NB4 (cell line): ENCODE measurements around the gene MBOAT1.

Experiments used
- DNase-seq: peaks from one replicate; pipeline ENCODE4 v3.0.0; 2010; ENCODE audit warnings: low read depth
- H3K4me3 ChIP-seq: one replicate; pipeline ENCODE4 v1.5.1; 2011; ENCODE audit warnings: mild to moderate bottlenecking, low read depth, low read length, moderate library complexity
- MYC ChIP-seq: IDR thresholded peaks from 2 replicates; pipeline ENCODE4 v1.6.1; 2011; ENCODE audit warnings: low read depth, low read length
- POLR2A ChIP-seq: IDR thresholded peaks from 2 replicates; pipeline ENCODE4 v1.6.1; 2011; ENCODE audit warnings: mild to moderate bottlenecking; ENCODE audit not compliant: insufficient read length; ENCODE audit errors: extremely low read depth
- TF ChIP-seq, protein P1 (sequence below): IDR thresholded peaks from 2 replicates; pipeline ENCODE4 v1.6.1; 2011; ENCODE audit warnings: low read depth, low read length
- TF ChIP-seq, protein P2 (sequence below): IDR thresholded peaks from one replicate; pipeline ENCODE4 v1.5.1; 2012; ENCODE audit warnings: low read depth, low read length

Gene MBOAT1

GRCh38 chr6:20217891-20218290, 5.6 kb upstream of the MBOAT1 start:
- DNase-seq: no peak
- TF ChIP-seq, protein P1, sequence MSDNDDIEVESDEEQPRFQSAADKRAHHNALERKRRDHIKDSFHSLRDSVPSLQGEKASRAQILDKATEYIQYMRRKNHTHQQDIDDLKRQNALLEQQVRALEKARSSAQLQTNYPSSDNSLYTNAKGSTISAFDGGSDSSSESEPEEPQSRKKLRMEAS: no peak
- TF ChIP-seq MYC (no peak), POLR2A (no peak)
- TF ChIP-seq, protein P2, sequence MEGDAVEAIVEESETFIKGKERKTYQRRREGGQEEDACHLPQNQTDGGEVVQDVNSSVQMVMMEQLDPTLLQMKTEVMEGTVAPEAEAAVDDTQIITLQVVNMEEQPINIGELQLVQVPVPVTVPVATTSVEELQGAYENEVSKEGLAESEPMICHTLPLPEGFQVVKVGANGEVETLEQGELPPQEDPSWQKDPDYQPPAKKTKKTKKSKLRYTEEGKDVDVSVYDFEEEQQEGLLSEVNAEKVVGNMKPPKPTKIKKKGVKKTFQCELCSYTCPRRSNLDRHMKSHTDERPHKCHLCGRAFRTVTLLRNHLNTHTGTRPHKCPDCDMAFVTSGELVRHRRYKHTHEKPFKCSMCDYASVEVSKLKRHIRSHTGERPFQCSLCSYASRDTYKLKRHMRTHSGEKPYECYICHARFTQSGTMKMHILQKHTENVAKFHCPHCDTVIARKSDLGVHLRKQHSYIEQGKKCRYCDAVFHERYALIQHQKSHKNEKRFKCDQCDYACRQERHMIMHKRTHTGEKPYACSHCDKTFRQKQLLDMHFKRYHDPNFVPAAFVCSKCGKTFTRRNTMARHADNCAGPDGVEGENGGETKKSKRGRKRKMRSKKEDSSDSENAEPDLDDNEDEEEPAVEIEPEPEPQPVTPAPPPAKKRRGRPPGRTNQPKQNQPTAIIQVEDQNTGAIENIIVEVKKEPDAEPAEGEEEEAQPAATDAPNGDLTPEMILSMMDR: no peak
- H3K4me3 ChIP-seq: no peak overlapping the region

DNA sequence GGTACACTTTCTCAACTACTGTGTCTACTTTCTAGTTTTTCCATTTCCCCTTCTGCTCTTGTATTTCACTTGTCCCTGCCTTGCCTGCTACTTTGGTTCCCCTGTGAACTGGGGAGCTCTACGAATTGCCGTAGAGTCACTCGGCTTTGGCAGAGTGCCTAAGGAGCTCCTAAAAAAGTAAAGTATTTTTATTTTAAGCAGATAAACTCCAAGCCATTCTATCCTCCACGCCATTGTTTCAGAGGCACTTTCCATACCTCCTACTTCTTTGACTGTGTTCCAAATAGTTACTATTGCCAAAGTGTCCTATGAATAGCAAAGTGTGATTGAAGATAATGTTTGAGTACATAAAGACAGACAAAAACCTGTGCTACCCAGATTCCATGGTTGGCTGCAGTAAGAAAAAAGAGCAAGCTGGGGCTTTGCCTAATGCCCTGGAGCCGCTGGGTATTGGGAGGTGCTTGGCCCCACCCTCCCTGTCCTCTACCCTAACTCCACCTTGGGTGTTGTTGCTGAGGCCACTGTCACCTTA, 5.1 kb upstream of the MBOAT1 start:
- DNase-seq: no peak
- H3K4me3 ChIP-seq: no peak overlapping the region
- TF ChIP-seq POLR2A: no peak
- TF ChIP-seq MYC: no peak
- TF ChIP-seq, protein P1: no peak
- TF ChIP-seq, protein P2: no peak

GRCh38 chr6:20215310-20215709, 3.0 kb upstream of the MBOAT1 start:
- TF ChIP-seq, protein P2: no peak
- TF ChIP-seq, protein P1: no peak
- TF ChIP-seq POLR2A (no peak), MYC (no peak)
- DNase-seq: no peak
- H3K4me3 ChIP-seq: no peak overlapping the region

DNA sequence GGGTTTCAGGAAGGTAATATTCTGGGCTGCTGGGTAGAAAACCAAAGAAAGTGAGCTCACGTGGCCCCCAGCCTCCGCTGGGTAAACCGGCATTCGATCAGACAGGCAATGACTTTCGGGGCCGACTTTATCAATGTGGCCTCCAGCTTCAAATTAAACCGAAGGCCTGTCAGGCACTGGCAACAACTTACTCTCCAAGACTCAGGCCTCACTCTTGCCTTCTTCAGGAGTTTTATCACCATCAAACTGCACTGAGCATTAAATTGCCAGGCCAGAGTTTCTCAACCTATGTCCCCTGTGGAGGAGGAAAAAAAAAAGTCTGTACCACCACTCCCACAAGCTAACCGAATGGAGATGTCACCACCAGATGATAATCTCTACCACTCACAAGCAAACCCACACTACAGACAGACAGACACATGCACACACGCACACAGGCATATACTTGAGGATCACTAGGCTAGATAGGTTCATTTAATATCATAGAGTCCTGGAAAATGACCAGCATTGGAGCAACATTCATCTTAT, 1.1 kb upstream of the MBOAT1 start:
- DNase-seq: peak; percentile 87
- H3K4me3 ChIP-seq: peak overlapping the region; percentile 68
- TF ChIP-seq, protein P2: no peak
- peak; percentile 27; the same call in 1 of the 2 replicates for TF ChIP-seq MYC

GRCh38 chr6:20211941-20212391, 303 bp downstream of the MBOAT1 start:
- TF ChIP-seq, protein P2: no peak
- DNase-seq: no peak
- H3K4me3 ChIP-seq: peak overlapping the region; percentile 71
